Upper lobe of left lung (tissue), 6 donors: ENCODE results near the gene XPR1. TPM values are rescaled to one million over a fixed set of nuclear protein-coding genes. Genes with fewer than 3 reads are reported as not detected.

Experiments used
- ATAC-seq, 2 donors: fragments of 200-7000 bp; cut with Tn5 transposase; one replicate each; pipeline ENCODE4 v1.9.1; 2022; ENCODE audit warnings: mild to moderate bottlenecking in 2 of 2, moderate library complexity in 2 of 2; ENCODE audit not compliant: low FRiP score in 2 of 2
- DNase-seq, 2 donors: peaks; one replicate each; pipeline ENCODE4 v3.0.0-alpha.2; 2019 to 2020
- H3K27ac ChIP-seq, 4 donors: fragments of 200-600 bp; sonication (generic); one replicate each; pipeline ENCODE4 v1.5.1; 2016 to 2019
- H3K27me3 ChIP-seq, 4 donors: fragments of 200-600 bp; sonication (generic); one replicate each; pipeline ENCODE4 v1.5.1; 2017 to 2019
- H3K36me3 ChIP-seq, 4 donors: fragments of 200-600 bp; sonication (generic); one replicate each; pipeline ENCODE4 v1.5.1; 2016 to 2019
- H3K4me1 ChIP-seq, 4 donors: fragments of 200-600 bp; sonication (generic); one replicate each; pipeline ENCODE4 v1.5.1; 2018 to 2019
- H3K4me3 ChIP-seq, 4 donors: fragments of 200-600 bp; sonication (generic); one replicate each; pipeline ENCODE4 v1.5.1; 2017 to 2019; ENCODE audit warnings: mild to moderate bottlenecking in 2 of 4, moderate library complexity in 1 of 4
- H3K9me3 ChIP-seq, 4 donors: fragments of 200-600 bp; sonication (generic); one replicate each; pipeline ENCODE4 v1.5.1; 2018 to 2019
- CTCF ChIP-seq, 6 experiments: fragments of 450-650 bp in 4 of 6; fragments of 200-600 bp in 2 of 6; sonication (generic) in 2 of 6; IDR thresholded peaks; one replicate each; pipeline ENCODE4 v1.5.1; 2016 to 2019; ENCODE audit warnings: antibody characterized with exemption in 6 of 6
- EP300 ChIP-seq, 4 donors: sonication (generic); formaldehyde crosslinking; IDR thresholded peaks; one replicate each; pipeline ENCODE4 v1.5.1; 2017; ENCODE audit warnings: antibody characterized with exemption in 4 of 4, control low read depth in 2 of 4
- POLR2A ChIP-seq, 4 donors: fragments of 450-650 bp; IDR thresholded peaks; one replicate each; pipeline ENCODE4 v1.5.1; 2016 to 2017; ENCODE audit warnings: antibody characterized with exemption in 4 of 4, mild to moderate bottlenecking in 2 of 4
- POLR2AphosphoS5 ChIP-seq, 2 donors: sonication (generic); formaldehyde crosslinking; IDR thresholded peaks; one replicate each; pipeline ENCODE4 v1.5.1; 2017; ENCODE audit warnings: antibody characterized with exemption in 2 of 2
- WGBS, 2 donors: methylation state at CpG; one replicate each; pipeline ENCODE4 v1.1.5; 2017 to 2018; 5-methylcytosine and 5-hydroxymethylcytosine counted together
- total RNA-seq, 6 donors: library from RNA; depleted of rRNA in 4 of 6; stranded (reverse); fragments of >200 nt in 4 of 6; gene quantifications; one replicate each; pipeline versions ENCODE4 v1.1.0 to v1.2.1, GENCODE V29; 2016 to 2021
- donor health status: DM: no; HTN: no; CAD: no; lungs with moderate emphysema.
- donor health status: DM: no; HTN: yes; CAD: no; lungs with severe emphysema.

The XPR1 gene
- total RNA-seq, 6 donors from 2014 or later = 21.3 to 30.2 (median 25.3) TPM

- ATAC-seq (peak in 1 of 2 donors; percentile 42), DNase-seq (peak in 1 of 2 donors; percentile 86)
- Histone ChIP-seq H3K27ac (peak overlapping the region in 3 of 4 donors; percentile 57 to 65 (median 58)), H3K36me3 (peaks cover 0 to 5% (median 0%) of the 10 kb centered on the region in 4 donors), H3K27me3 (no peaks in the 10 kb centered on the region), H3K9me3 (no peaks in the 10 kb centered on the region), H3K4me1 (peaks cover 0 to 5% (median 2%) of the 10 kb centered on the region in 4 donors), H3K4me3 (no peak overlapping the region)
- 59 to 75% methylated on average over 10 to 14 of the region's 14 CpGs for WGBS, 2 donors
- TF ChIP-seq POLR2AphosphoS5 (IDR thresholded peaks at IDR 0.05) (no peak), EP300 (IDR thresholded peaks at IDR 0.05) (no peak), POLR2A (IDR thresholded peaks at IDR 0.05) (no peak), CTCF (IDR thresholded peaks at IDR 0.05) (no peak)
Measured at GRCh38 chr1:180926164-180926981, 294.6 kb downstream of the XPR1 start.

GRCh38 chr1:180927348-180927747 lies 295.5 kb downstream of the XPR1 start:
- H3K9me3 ChIP-seq = no peaks in the 10 kb centered on the region
- H3K4me3 ChIP-seq = no peak overlapping the region
- no peak for TF ChIP-seq EP300 (IDR thresholded peaks at IDR 0.05)
- TF ChIP-seq POLR2AphosphoS5 (IDR thresholded peaks at IDR 0.05) = no peak
- TF ChIP-seq POLR2A (IDR thresholded peaks at IDR 0.05) = no peak
- no peak for TF ChIP-seq CTCF (IDR thresholded peaks at IDR 0.05)
- peak overlapping the region in 3 of 4 donors; percentile 57 to 65 (median 58) for H3K27ac ChIP-seq
- peaks cover 0 to 5% (median 2%) of the 10 kb centered on the region in 4 donors for H3K4me1 ChIP-seq
- WGBS, 2 donors = 76 to 81% methylated on average over 8 to 13 of the region's 13 CpGs
- no peaks in the 10 kb centered on the region for H3K27me3 ChIP-seq
- no peak for DNase-seq
- ATAC-seq = no peak
- H3K36me3 ChIP-seq = peaks cover 0 to 5% (median 0%) of the 10 kb centered on the region in 4 donors

GRCh38 chr1:180927841-180928240 lies 296.0 kb downstream of the XPR1 start:
- Histone ChIP-seq H3K9me3 (no peaks in the 10 kb centered on the region), H3K27ac (peak overlapping the region in 2 of 4 donors; percentile 42 to 65), H3K4me3 (no peak overlapping the region), H3K27me3 (no peaks in the 10 kb centered on the region), H3K4me1 (peaks cover 0 to 5% (median 2%) of the 10 kb centered on the region in 4 donors), H3K36me3 (peaks cover 0 to 5% (median 0%) of the 10 kb centered on the region in 4 donors)
- TF ChIP-seq CTCF (IDR thresholded peaks at IDR 0.05) (no peak), POLR2AphosphoS5 (IDR thresholded peaks at IDR 0.05) (no peak), EP300 (IDR thresholded peaks at IDR 0.05) (no peak), POLR2A (IDR thresholded peaks at IDR 0.05) (no peak)
- WGBS, 2 donors = 63 to 84% methylated on average over 2 to 4 of the region's 4 CpGs
- ATAC-seq (no peak), DNase-seq (no peak)

- WGBS, 2 donors = 83 to 96% methylated on average over 12 to 17 of the region's 17 CpGs
- DNase-seq = peak in 1 of 2 donors; percentile 72
- H3K36me3 ChIP-seq = peaks cover 0 to 5% (median 0%) of the 10 kb centered on the region in 4 donors
- H3K4me3 ChIP-seq = no peak overlapping the region
- peak overlapping the region in 2 of 4 donors; percentile 12 to 42 for H3K27ac ChIP-seq
- no peak for TF ChIP-seq EP300 (IDR thresholded peaks at IDR 0.05)
- no peak for TF ChIP-seq CTCF (IDR thresholded peaks at IDR 0.05)
- no peak for TF ChIP-seq POLR2A (IDR thresholded peaks at IDR 0.05)
- peaks cover 0 to 5% (median 0%) of the 10 kb centered on the region in 4 donors for H3K4me1 ChIP-seq
- H3K9me3 ChIP-seq = no peaks in the 10 kb centered on the region
- no peaks in the 10 kb centered on the region for H3K27me3 ChIP-seq
- ATAC-seq = no peak
Measured at GRCh38 chr1:180928331-180929230, 296.8 kb downstream of the XPR1 start.
